ENCODE results near the gene RMDN3.

DNA sequence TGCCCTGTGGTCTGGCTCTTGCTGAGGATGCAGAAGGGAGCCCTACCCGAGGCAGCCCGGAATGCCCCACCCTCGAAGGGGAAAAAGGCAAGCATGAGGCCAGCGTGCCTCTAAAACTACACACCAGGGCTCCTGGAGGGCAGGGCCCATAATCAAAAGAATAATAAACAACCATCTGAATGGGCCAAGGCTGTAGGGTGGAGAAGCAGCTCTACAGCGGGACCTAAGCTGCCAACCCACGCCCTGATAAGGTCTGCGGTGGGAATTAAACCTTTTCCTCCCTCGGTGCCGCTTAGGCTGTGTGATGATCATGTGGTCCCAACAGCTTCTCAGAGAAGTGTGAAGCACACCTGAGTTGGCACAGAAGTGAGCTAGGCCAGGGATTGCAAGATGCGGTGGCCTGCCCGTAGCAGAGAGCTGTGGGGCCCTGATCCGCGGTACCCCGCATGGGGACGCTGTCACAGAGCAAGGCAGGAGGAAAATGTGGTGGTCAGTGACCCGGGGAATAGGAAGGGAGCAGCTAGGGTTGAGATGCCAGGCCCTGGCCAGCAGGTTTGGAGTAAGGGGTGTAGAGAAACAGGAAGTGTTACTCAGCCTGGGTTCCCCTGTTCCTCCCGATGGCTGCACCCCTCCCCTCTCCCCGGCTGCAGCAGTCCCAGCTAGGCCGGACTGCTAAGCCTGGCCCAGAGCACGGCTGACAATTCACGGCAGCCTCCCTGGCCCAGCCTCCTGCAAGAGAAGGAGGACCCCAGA is 13.6 kb upstream of the RMDN3 start:
- TF ChIP-seq, protein P1, sequence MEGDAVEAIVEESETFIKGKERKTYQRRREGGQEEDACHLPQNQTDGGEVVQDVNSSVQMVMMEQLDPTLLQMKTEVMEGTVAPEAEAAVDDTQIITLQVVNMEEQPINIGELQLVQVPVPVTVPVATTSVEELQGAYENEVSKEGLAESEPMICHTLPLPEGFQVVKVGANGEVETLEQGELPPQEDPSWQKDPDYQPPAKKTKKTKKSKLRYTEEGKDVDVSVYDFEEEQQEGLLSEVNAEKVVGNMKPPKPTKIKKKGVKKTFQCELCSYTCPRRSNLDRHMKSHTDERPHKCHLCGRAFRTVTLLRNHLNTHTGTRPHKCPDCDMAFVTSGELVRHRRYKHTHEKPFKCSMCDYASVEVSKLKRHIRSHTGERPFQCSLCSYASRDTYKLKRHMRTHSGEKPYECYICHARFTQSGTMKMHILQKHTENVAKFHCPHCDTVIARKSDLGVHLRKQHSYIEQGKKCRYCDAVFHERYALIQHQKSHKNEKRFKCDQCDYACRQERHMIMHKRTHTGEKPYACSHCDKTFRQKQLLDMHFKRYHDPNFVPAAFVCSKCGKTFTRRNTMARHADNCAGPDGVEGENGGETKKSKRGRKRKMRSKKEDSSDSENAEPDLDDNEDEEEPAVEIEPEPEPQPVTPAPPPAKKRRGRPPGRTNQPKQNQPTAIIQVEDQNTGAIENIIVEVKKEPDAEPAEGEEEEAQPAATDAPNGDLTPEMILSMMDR (IDR thresholded peaks at IDR 0.05; ENCODE audit: low read depth, low read length, poor library complexity, severe bottlenecking), result peak; percentile 55
- TF ChIP-seq EZH2phosphoT487 (IDR thresholded peaks at IDR 0.05; ENCODE audit: borderline replicate concordance, low read length), result no peak
